BE2C (cell line): ENCODE data around the gene MYOF.

Experiments
- DNase-seq: peaks from one replicate; pipeline ENCODE4 v3.0.0-alpha.2; 2020
- H3K27me3 ChIP-seq: fragments of 250-450 bp; sonication (Bioruptor Pico); 2 replicates; pipeline ENCODE4 v1.5.1; 2020; ENCODE audit warnings: mild to moderate bottlenecking
- H3K36me3 ChIP-seq: fragments of 250-450 bp; sonication (Bioruptor Pico); 2 replicates; pipeline ENCODE4 v1.5.1; 2020; ENCODE audit warnings: mild to moderate bottlenecking
- H3K4me1 ChIP-seq: fragments of 250-450 bp; sonication (Bioruptor Pico); 2 replicates; pipeline ENCODE4 v1.5.1; 2020
- H3K4me3 ChIP-seq: 2 replicates; pipeline ENCODE4 v1.5.1; 2011; ENCODE audit warnings: low read depth, low read length
- H3K9me3 ChIP-seq: fragments of 250-450 bp; sonication (Bioruptor Pico); 2 replicates; pipeline ENCODE4 v1.5.1; 2020
- TF ChIP-seq, protein P1 (sequence below): IDR thresholded peaks from 2 replicates; pipeline ENCODE4 v1.5.1; 2012; ENCODE audit warnings: mild to moderate bottlenecking, low read depth, low read length

MYOF gene

DNA sequence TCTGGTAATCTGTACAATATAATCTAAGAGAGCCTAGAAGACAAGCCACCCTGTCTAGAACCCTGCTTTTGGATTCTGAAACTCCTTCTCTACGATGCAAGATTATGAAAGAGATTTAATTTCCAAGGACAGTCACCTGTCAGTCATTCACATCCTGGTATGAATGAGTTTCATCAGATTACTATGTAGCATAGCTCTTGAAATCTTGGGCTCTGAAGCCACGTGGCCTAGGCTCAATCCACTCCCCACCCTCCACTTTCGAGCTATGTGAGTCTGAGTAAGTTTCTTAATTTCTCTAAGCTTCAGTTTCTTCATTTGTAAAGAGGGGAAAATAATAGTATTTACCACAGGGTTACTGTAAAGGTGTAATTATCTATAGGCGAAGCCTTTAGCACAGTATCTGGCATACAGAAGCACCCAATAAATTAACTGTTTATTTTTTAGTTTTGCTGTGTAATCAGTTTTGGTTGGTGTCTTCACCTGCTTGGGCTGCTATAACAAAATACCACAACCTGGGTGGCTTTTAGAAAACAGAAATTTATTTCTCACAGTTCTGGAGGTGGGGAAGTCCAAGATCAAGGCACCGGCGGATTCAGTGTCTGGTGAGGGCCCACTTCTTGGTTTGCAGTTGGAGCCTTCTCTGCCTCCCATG lies 71.3 kb downstream of the MYOF start:
- Histone ChIP-seq H3K9me3 (no peaks in the 10 kb centered on the region), H3K36me3 (no peaks in the 10 kb centered on the region), H3K27me3 (no peaks in the 10 kb centered on the region), H3K4me3 (no peak overlapping the region), H3K4me1 (no peaks in the 10 kb centered on the region)
- TF ChIP-seq, protein P1, sequence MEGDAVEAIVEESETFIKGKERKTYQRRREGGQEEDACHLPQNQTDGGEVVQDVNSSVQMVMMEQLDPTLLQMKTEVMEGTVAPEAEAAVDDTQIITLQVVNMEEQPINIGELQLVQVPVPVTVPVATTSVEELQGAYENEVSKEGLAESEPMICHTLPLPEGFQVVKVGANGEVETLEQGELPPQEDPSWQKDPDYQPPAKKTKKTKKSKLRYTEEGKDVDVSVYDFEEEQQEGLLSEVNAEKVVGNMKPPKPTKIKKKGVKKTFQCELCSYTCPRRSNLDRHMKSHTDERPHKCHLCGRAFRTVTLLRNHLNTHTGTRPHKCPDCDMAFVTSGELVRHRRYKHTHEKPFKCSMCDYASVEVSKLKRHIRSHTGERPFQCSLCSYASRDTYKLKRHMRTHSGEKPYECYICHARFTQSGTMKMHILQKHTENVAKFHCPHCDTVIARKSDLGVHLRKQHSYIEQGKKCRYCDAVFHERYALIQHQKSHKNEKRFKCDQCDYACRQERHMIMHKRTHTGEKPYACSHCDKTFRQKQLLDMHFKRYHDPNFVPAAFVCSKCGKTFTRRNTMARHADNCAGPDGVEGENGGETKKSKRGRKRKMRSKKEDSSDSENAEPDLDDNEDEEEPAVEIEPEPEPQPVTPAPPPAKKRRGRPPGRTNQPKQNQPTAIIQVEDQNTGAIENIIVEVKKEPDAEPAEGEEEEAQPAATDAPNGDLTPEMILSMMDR: no peak
- no peak for DNase-seq

- H3K27me3 ChIP-seq: no peaks in the 10 kb centered on the region
- no peaks in the 10 kb centered on the region for H3K9me3 ChIP-seq
- no peak for DNase-seq
- no peaks in the 10 kb centered on the region for H3K36me3 ChIP-seq
- no peaks in the 10 kb centered on the region for H3K4me1 ChIP-seq
- H3K4me3 ChIP-seq: no peak overlapping the region
- TF ChIP-seq, protein P1: no peak
These were observed 73.4 kb downstream of the MYOF start for GRCh38 chr10:93408783-93409182.

- no peaks in the 10 kb centered on the region for H3K36me3 ChIP-seq
- no peak for DNase-seq
These were observed 75.6 kb downstream of the MYOF start for GRCh38 chr10:93406364-93407145.

GRCh38 chr10:93404048-93404354 lies 78.1 kb downstream of the MYOF start:
- H3K9me3 ChIP-seq: no peaks in the 10 kb centered on the region
- no peaks in the 10 kb centered on the region for H3K36me3 ChIP-seq
- TF ChIP-seq, protein P1: no peak
- no peak overlapping the region for H3K4me3 ChIP-seq
- no peak for DNase-seq
- no peaks in the 10 kb centered on the region for H3K27me3 ChIP-seq
- H3K4me1 ChIP-seq: no peaks in the 10 kb centered on the region

More at GRCh38 chr10:93406364-93407145, 75.6 kb downstream of the MYOF start:
- Histone ChIP-seq H3K9me3 (no peaks in the 10 kb centered on the region), H3K4me3 (no peak overlapping the region), H3K4me1 (no peaks in the 10 kb centered on the region), H3K27me3 (no peaks in the 10 kb centered on the region)
- TF ChIP-seq, protein P1: no peak

DNA sequence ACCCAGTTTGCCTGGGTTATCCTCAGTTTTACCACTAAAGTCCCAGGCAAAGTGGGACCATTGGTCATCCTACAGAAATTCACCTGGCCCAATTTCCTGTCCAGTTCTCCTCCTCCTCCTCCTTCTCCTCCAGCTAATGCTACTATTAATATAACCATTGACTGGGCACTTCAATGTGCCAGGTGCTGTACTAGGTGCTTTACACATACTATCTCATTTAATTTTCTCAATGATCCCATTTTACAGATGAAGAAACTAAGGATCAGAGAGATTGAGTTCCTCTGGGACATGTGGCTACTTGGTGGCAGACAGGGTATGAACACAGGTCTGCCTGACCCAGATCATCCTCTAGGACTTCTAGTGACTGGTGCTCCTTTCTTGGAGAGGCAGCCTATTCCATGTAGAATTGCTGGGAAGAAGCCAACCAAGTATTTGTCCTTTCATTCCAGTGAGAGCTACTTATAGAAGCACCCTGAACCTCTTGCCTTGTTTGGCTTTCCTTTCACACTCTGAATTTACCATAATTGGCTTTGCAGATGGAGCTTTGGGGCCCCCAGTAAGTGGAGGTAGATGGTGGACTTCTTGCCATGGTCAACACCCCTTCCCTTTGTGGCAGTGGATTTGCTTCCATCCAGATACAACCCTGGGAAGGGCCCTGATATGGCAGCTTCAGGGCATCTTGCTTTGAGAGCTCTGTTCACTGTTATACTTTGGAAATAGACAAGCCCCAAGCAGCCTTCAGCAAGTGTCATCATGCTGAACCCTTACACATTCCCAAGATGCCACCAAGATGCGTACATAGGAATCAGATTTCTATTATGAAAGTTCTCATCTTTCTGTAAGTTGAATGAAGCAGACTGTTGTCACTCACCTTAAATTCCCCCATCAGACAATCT lies 78.7 kb downstream of the MYOF start:
- no peaks in the 10 kb centered on the region for H3K9me3 ChIP-seq
- no peak for DNase-seq
- no peaks in the 10 kb centered on the region for H3K27me3 ChIP-seq
- H3K4me1 ChIP-seq: no peaks in the 10 kb centered on the region
- TF ChIP-seq, protein P1: no peak
- H3K4me3 ChIP-seq: no peak overlapping the region
- H3K36me3 ChIP-seq: no peaks in the 10 kb centered on the region

- TF ChIP-seq, protein P1: no peak
- H3K27me3 ChIP-seq: no peaks in the 10 kb centered on the region
- H3K4me1 ChIP-seq: no peaks in the 10 kb centered on the region
- no peak for DNase-seq
- H3K9me3 ChIP-seq: no peaks in the 10 kb centered on the region
- no peak overlapping the region for H3K4me3 ChIP-seq
- no peaks in the 10 kb centered on the region for H3K36me3 ChIP-seq
These were observed 79.9 kb downstream of the MYOF start for GRCh38 chr10:93402192-93402591.
